ENCODE data around the gene LHCGR. TPM values are rescaled to one million over a fixed set of nuclear protein-coding genes. Genes with fewer than 3 reads are reported as not detected.

LHCGR gene
- total RNA-seq, 1 donor from 2014 or later = under 0.01 TPM

Small RNAs within 50 kb of the gene (small RNA-seq; reads per million reads assigned to genes)
- not detected for gene ELOBP3

Other genes with a start within 250 kb of the LHCGR start
- 3.7 TPM for gene STON1, start 225.6 kb downstream of the LHCGR start, total RNA-seq
- not detected for gene GTF2A1L, start 137.9 kb downstream of the LHCGR start, total RNA-seq